Testis (tissue), 2 donors: ENCODE measurements around the gene DCAF10.

ENCODE experiments used
- CTCF ChIP-seq, 3 experiments: fragments of 450-650 bp in 2 of 3; fragments of 200-600 bp in 1 of 3; sonication (generic) in 1 of 3; IDR thresholded peaks; one replicate each; pipeline ENCODE4 v1.5.1; 2016 to 2019; ENCODE audit warnings: antibody characterized with exemption in 3 of 3, mild to moderate bottlenecking in 2 of 3, moderate library complexity in 1 of 3
- POLR2A ChIP-seq: fragments of 450-650 bp; IDR thresholded peaks from one replicate; pipeline ENCODE4 v1.6.1; 2017; ENCODE audit warnings: antibody characterized with exemption, mild to moderate bottlenecking, moderate library complexity

- TF ChIP-seq CTCF (IDR thresholded peaks at IDR 0.05) (no peak), POLR2A (no peak)
Measured at GRCh38 chr9:37801287-37801850, 772 bp downstream of the DCAF10 start.
